ENCODE data around the gene ABCA2. TPM values are rescaled to one million over a fixed set of nuclear protein-coding genes. Genes with fewer than 3 reads are reported as not detected.
"Not testable (repeated sequence)": the region's sequence is repeated elsewhere in the genome, so short reads cannot be mapped to it uniquely, and the experiment has no call there.

ABCA2 gene
- total RNA-seq, 1 experiment from 2014 or later, result 1.3 TPM

- H3K36me3 ChIP-seq, result peaks cover 11% of the 10 kb centered on the region; the same call in 1 of the 2 replicates
- H3K27ac ChIP-seq, result no peak overlapping the region
- H3K27me3 ChIP-seq (replicated peaks), result no peaks in the 10 kb centered on the region
- H3K9me3 ChIP-seq (replicated peaks), result 0 out of 2 replicates have a peak, but pooled peaks cover 3% of the 10 kb centered on the region
- peak; percentile 60 to 70 for DNase-seq (ENCODE audit: low read depth in 1 of 2, low spot score in 2 of 2)
- no peak overlapping the region for H3K4me3 ChIP-seq
- H3K4me1 ChIP-seq (replicated peaks), result peaks cover 29% of the 10 kb centered on the region
Observed at GRCh38 chr9:137067860-137068538, 40.0 kb upstream of the ABCA2 start.

DNA sequence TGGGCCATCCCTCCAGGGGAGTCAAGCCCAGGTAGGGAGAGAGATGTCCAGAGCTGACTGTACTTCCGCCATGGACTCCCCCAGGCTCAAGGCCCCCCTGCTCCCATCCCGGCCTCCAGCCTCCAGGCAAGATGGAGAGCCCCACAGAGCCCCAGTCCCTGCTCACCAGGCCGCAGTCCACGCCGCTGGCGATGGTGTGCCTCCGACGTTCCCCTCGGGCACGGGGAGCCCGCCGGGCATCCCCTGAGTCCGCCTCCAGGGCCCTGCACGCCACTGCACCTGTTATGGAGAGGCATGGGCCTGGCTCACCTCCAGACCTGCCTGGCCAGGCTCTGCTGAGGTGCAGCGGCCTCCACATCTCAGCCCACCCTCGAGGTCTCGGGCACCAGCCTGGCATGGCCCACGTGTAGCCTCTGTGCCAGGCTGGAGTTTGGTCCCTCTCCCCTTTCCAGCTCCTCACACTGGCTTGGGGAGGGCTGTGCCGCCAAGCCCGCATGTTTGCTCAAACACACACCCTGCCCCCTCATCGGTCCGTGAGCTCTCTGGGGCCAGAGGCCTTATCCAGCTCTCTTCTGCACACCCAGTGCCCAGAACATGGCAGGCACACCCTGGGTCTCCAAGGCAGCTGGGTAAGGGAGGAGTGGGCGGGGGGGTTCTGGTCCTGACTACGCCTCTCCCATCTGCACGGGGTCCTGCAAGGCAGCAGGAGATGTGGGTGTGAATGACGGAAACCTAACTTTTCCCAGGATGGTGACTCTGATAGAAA, 38.2 kb upstream of the ABCA2 start:
- DNase-seq (ENCODE audit: low read depth in 1 of 2, low spot score in 2 of 2), result no peak
- no peak overlapping the region for H3K27ac ChIP-seq
- H3K4me1 ChIP-seq (replicated peaks), result peaks cover 29% of the 10 kb centered on the region
- 0 out of 2 replicates have a peak, but pooled peaks cover 3% of the 10 kb centered on the region for H3K9me3 ChIP-seq (replicated peaks)
- H3K4me3 ChIP-seq, result no peak overlapping the region
- no peaks in the 10 kb centered on the region for H3K27me3 ChIP-seq (replicated peaks)
- peaks cover 11% of the 10 kb centered on the region; the same call in 1 of the 2 replicates for H3K36me3 ChIP-seq

- Histone ChIP-seq H3K4me1 (replicated peaks) (peaks cover 21% of the 10 kb centered on the region), H3K36me3 (peaks cover 11% of the 10 kb centered on the region; the same call in 1 of the 2 replicates), H3K4me3 (no peak overlapping the region), H3K27me3 (replicated peaks) (no peaks in the 10 kb centered on the region), H3K9me3 (replicated peaks) (0 out of 2 replicates have a peak, but pooled peaks cover 3% of the 10 kb centered on the region), H3K27ac (no peak overlapping the region)
- DNase-seq (ENCODE audit: low read depth in 1 of 2, low spot score in 2 of 2), result no peak
Observed at GRCh38 chr9:137065336-137065967, 37.4 kb upstream of the ABCA2 start.

DNA sequence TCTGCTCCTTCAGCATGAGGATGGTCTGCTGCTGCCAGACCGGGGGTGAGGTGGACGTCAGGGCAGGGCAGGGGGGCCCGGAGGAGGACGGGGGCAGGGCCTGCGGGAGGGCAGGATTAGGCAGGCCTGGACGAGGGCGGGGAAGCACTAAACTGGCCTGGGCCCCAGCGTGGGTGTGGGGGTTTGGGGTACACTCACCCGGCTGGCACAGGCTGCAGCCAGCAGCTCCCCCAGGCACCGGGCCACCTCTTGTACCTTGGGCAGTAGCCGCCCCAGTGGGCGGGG, 36.8 kb upstream of the ABCA2 start:
- DNase-seq (ENCODE audit: low read depth in 1 of 2, low spot score in 2 of 2), result no peak
- Histone ChIP-seq H3K27ac (no peak overlapping the region), H3K36me3 (peaks cover 7% of the 10 kb centered on the region; the same call in 1 of the 2 replicates), H3K4me3 (no peak overlapping the region), H3K27me3 (replicated peaks) (no peaks in the 10 kb centered on the region), H3K9me3 (replicated peaks) (no peaks in the 10 kb centered on the region), H3K4me1 (replicated peaks) (peaks cover 15% of the 10 kb centered on the region)

GRCh38 chr9:137064027-137064879, 36.2 kb upstream of the ABCA2 start:
- Histone ChIP-seq H3K36me3 (peaks cover 7% of the 10 kb centered on the region; the same call in 1 of the 2 replicates), H3K9me3 (replicated peaks) (no peaks in the 10 kb centered on the region), H3K4me3 (no peak overlapping the region), H3K27ac (no peak overlapping the region), H3K27me3 (replicated peaks) (no peaks in the 10 kb centered on the region), H3K4me1 (replicated peaks) (peaks cover 9% of the 10 kb centered on the region)
- no peak for DNase-seq (ENCODE audit: low read depth in 1 of 2, low spot score in 2 of 2)

DNA sequence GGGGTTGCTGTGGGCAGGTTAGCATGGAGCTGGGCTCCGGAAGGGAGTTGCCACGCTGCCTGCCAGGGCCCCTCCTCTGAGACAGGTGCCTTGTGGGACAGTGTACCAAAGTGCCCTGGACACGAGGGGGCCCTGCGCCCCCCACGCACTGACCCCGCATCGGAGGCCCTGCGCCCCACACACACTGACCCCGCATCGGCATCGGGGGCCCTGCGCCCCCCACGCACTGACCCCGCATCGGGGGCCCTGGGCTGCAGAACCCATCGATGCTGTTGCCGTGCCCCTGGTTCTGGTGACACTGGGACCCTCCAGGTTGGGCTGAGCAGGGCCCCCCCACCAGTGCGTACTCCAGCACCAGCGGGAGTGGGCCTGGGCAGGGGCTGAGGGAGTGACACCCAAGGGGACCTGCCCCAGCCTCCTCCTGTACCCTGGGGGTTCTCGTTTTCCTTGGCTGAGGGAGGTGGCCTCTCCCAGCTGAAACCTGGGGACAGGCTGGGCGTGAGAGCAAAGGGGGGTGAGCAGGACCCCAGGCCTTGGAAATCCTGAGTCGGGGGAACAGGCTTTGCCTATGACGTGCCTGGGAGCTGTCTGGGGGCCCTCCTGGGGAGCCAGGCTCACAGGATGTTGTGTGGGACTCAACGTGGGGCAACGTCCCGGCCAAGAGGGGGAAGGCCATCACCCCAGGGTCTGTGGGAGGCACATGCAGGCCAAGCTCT, 35.4 kb upstream of the ABCA2 start:
- Histone ChIP-seq H3K9me3 (replicated peaks) (no peaks in the 10 kb centered on the region), H3K27ac (no peak overlapping the region), H3K27me3 (replicated peaks) (peaks cover 2% of the 10 kb centered on the region; the same call in 1 of the 2 replicates), H3K4me1 (replicated peaks) (peaks cover 3% of the 10 kb centered on the region; the same call in 1 of the 2 replicates), H3K4me3 (no peak overlapping the region), H3K36me3 (peaks cover 7% of the 10 kb centered on the region; the same call in 1 of the 2 replicates)
- DNase-seq (ENCODE audit: low read depth in 1 of 2, low spot score in 2 of 2), result no peak

- H3K9me3 ChIP-seq (replicated peaks); H3K36me3 ChIP-seq; H3K27ac ChIP-seq; H3K4me3 ChIP-seq; DNase-seq (ENCODE audit: low read depth in 1 of 2, low spot score in 2 of 2); H3K4me1 ChIP-seq (replicated peaks); H3K27me3 ChIP-seq (replicated peaks): not testable (repeated sequence)
Observed at GRCh38 chr9:137062798-137063197, 34.8 kb upstream of the ABCA2 start.

- no peak overlapping the region for H3K4me3 ChIP-seq
- peaks cover 4% of the 10 kb centered on the region; the same call in 1 of the 2 replicates for H3K36me3 ChIP-seq
- H3K9me3 ChIP-seq (replicated peaks), result no peaks in the 10 kb centered on the region
- peaks cover 3% of the 10 kb centered on the region; the same call in 1 of the 2 replicates for H3K4me1 ChIP-seq (replicated peaks)
- H3K27ac ChIP-seq, result no peak overlapping the region
- H3K27me3 ChIP-seq (replicated peaks), result peaks cover 13% of the 10 kb centered on the region
- DNase-seq (ENCODE audit: low read depth in 1 of 2, low spot score in 2 of 2), result no peak
Observed at GRCh38 chr9:137062384-137062783, 34.3 kb upstream of the ABCA2 start.

DNA sequence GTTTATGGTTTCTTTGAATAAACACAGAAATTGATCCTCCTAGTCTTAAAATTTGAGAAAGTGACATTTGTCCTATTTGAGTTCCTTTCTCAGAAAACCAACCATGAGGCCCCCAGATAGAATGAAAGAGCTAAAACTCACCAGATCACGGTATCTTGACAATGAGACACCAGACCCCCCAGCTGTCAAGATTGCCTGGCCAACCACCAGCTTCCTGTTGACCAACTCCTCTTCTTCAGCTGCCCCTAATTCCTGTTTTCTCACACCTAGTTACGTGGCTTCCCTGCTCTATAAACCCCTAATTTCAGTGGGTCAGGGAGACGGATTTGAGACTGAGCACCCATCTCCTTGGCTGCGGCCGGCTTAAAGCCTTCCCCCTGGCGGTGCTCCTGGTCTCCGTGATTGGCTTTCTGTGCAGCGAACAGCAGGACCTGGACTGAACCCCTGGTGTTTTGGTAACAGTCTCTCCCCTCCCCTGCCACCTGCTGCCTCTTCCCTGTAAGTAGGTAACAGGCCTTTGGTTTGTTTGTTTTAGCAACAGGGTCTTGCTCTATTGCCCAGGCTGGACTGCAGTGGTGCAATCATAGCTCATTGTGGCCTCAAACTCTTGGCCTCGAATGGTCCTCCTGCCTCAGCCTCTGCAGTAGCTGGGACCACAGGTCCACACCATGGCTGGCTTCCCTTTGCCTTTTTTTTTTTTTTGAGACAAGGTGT, 30.6 kb upstream of the ABCA2 start:
- no peak overlapping the region for H3K27ac ChIP-seq
- no peaks in the 10 kb centered on the region for H3K4me1 ChIP-seq (replicated peaks)
- no peaks in the 10 kb centered on the region for H3K9me3 ChIP-seq (replicated peaks)
- H3K4me3 ChIP-seq, result no peak overlapping the region
- no peaks in the 10 kb centered on the region for H3K36me3 ChIP-seq
- H3K27me3 ChIP-seq (replicated peaks), result peaks cover 41% of the 10 kb centered on the region
- no peak for DNase-seq (ENCODE audit: low read depth in 1 of 2, low spot score in 2 of 2)

DNA sequence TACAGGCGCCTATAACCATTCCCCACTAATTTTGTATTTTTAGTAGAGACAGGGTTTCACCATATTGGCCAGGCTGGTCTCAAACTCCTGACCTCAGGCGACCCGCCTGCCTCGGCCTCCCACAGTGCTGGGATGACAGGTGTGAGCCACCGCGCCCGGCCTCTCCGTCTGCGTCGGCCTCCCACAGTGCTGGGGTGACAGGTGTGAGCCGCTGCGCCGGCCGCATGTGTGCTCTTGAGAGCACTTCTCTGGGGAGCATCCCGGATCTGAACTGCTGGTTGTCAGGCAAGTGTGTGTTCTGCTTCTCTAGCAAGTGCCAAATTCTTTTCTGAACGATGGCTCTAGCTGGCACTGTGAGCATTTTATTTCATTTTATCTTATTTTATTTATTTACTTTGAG, 29.5 kb upstream of the ABCA2 start:
- Histone ChIP-seq H3K9me3 (replicated peaks) (no peaks in the 10 kb centered on the region), H3K27me3 (replicated peaks) (peaks cover 49% of the 10 kb centered on the region), H3K4me3 (no peak overlapping the region), H3K36me3 (no peaks in the 10 kb centered on the region), H3K27ac (no peak overlapping the region), H3K4me1 (replicated peaks) (no peaks in the 10 kb centered on the region)
- DNase-seq (ENCODE audit: low read depth in 1 of 2, low spot score in 2 of 2), result no peak

DNA sequence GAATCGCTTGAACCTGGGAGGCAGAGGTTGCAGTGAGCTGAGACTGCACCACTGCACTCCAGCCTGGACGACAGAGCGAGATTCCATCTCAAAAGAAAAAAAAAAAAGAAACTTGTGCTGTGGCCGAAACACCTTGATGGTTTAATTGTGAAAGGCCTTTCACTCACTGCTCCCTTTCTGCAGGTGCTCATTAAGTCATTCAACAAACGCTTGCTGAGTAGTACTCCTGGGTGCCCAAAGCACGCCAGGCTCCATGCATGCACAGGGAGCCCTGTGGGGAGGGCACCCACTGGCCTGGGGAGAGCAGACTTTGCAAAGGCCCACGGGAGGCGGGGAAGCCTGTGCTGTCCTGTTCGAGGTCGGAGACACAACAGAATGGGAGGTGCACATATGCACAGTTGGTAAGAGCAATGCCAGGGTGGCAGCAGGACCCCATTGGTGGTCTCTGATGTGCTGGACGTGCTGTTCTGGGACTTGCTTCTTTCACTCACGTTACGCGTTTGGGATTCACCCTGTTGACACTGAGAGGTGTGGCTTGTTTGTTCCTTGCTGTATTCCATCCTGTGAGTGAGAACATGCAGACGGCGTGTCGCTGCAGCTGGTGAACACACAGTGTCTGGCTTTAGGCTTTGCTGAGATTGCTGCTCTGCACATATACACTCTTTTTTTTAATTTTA, 28.8 kb upstream of the ABCA2 start:
- Histone ChIP-seq H3K27ac (no peak overlapping the region), H3K4me3 (no peak overlapping the region), H3K36me3 (no peaks in the 10 kb centered on the region), H3K9me3 (replicated peaks) (no peaks in the 10 kb centered on the region), H3K27me3 (replicated peaks) (peaks cover 51% of the 10 kb centered on the region), H3K4me1 (replicated peaks) (no peaks in the 10 kb centered on the region)
- no peak for DNase-seq (ENCODE audit: low read depth in 1 of 2, low spot score in 2 of 2)

Measured in SJSA1 (cell line).